Kidney epithelial cell (primary cell): Measurements from ENCODE around the gene ZNF397. TPM values are rescaled to one million over a fixed set of nuclear protein-coding genes. Genes with fewer than 3 reads are reported as not detected.

Experiments
- DNase-seq: peaks from one replicate; pipeline ENCODE4 v3.0.0-alpha.2; 2010; ENCODE audit warnings: low read depth
- H3K27me3 ChIP-seq: 2 replicates; pipeline ENCODE4 v1.6.0; 2011; ENCODE audit warnings: low read length; ENCODE audit not compliant: control insufficient read depth, insufficient read depth
- H3K36me3 ChIP-seq: 2 replicates; pipeline ENCODE4 v1.5.1; 2011; ENCODE audit warnings: low read length; ENCODE audit not compliant: control insufficient read depth, insufficient read depth
- H3K4me3 ChIP-seq: 2 replicates; pipeline ENCODE4 v1.5.1; 2011; ENCODE audit warnings: low read depth, mild to moderate bottlenecking, control low read depth, low read length
- total RNA-seq: library from RNA; depleted of rRNA; stranded (reverse); fragments of >200 nt; gene quantifications from 2 replicates; pipeline ENCODE4 v1.2.3, GENCODE V29; 2015
- TF ChIP-seq, protein P1 (sequence below): IDR thresholded peaks from 2 replicates; pipeline ENCODE4 v1.5.1; 2011; ENCODE audit warnings: mild to moderate bottlenecking, moderate library complexity, low read length, control low read depth, inconsistent platforms; ENCODE audit not compliant: insufficient read depth, poor library complexity, severe bottlenecking

ZNF397 gene
- total RNA-seq, 1 donor from 2014 or later: 18.4 TPM

- Histone ChIP-seq H3K36me3 (no peaks in the 10 kb centered on the region), H3K27me3 (no peaks in the 10 kb centered on the region), H3K4me3 (no peak overlapping the region)
- DNase-seq: no peak
- TF ChIP-seq, protein P1, sequence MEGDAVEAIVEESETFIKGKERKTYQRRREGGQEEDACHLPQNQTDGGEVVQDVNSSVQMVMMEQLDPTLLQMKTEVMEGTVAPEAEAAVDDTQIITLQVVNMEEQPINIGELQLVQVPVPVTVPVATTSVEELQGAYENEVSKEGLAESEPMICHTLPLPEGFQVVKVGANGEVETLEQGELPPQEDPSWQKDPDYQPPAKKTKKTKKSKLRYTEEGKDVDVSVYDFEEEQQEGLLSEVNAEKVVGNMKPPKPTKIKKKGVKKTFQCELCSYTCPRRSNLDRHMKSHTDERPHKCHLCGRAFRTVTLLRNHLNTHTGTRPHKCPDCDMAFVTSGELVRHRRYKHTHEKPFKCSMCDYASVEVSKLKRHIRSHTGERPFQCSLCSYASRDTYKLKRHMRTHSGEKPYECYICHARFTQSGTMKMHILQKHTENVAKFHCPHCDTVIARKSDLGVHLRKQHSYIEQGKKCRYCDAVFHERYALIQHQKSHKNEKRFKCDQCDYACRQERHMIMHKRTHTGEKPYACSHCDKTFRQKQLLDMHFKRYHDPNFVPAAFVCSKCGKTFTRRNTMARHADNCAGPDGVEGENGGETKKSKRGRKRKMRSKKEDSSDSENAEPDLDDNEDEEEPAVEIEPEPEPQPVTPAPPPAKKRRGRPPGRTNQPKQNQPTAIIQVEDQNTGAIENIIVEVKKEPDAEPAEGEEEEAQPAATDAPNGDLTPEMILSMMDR: no peak
These were observed 37.3 kb downstream of the ZNF397 start for GRCh38 chr18:35278085-35278484.

DNA sequence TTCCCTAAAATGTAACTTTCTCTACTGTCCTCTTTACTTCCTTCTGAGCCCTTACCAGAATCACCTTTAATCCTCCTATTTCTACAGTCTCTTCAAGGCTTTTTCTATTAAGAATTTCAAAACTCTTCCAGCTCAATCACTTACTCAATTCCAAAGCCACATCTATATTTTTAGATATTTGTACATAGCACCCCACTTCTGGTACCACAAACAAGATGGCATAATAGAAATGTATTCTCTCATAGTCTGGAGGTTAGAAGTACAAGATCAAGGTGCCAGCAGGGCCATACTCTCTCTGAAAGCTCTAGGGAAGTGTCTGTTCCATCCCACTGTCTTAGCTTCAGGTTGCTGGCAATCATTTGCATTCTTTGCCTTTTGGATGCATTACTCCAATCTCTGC lies 38.1 kb downstream of the ZNF397 start:
- Histone ChIP-seq H3K27me3 (no peaks in the 10 kb centered on the region), H3K36me3 (peaks cover 3% of the 10 kb centered on the region), H3K4me3 (no peak overlapping the region)
- DNase-seq: no peak
- TF ChIP-seq, protein P1: no peak

GRCh38 chr18:35282353-35282752 lies 41.5 kb downstream of the ZNF397 start:
- peaks cover 7% of the 10 kb centered on the region for H3K36me3 ChIP-seq
- DNase-seq: peak; percentile 5
- no peaks in the 10 kb centered on the region for H3K27me3 ChIP-seq
- TF ChIP-seq, protein P1: no peak
- H3K4me3 ChIP-seq: no peak overlapping the region

- H3K36me3 ChIP-seq: peaks cover 7% of the 10 kb centered on the region
- no peaks in the 10 kb centered on the region for H3K27me3 ChIP-seq
- DNase-seq: no peak
- H3K4me3 ChIP-seq: no peak overlapping the region
- TF ChIP-seq, protein P1: no peak
These were observed 43.3 kb downstream of the ZNF397 start for GRCh38 chr18:35283923-35284794.

- H3K36me3 ChIP-seq: peaks cover 7% of the 10 kb centered on the region
- DNase-seq: no peak
- TF ChIP-seq, protein P1: no peak
- H3K27me3 ChIP-seq: no peaks in the 10 kb centered on the region
- no peak overlapping the region for H3K4me3 ChIP-seq
These were observed 44.0 kb downstream of the ZNF397 start for GRCh38 chr18:35284841-35285240.

DNA sequence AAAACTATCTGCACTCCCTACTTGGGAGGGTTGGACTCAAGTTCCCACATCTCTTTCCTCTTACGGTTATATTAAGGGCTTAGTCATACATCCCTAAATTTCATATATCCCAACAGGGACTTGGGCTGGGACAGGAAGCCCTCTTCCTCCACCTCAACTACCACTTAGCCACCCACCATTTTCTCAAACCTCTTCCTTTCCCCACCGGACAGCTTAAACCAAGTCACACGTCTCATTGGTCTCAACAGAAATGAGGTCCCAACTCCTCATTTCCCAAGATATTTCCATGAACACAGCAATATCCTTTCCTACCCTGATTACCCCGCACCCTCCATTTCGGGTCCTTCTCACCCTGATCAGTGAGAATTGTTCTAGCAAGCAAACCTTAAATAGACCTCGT lies 48.5 kb downstream of the ZNF397 start:
- Histone ChIP-seq H3K4me3 (peak overlapping the region; percentile 91), H3K36me3 (peaks cover 3% of the 10 kb centered on the region), H3K27me3 (no peaks in the 10 kb centered on the region)
- no peak for DNase-seq
- TF ChIP-seq, protein P1: no peak
